ENCODE results near the gene ZBTB8OS.
"Not testable (repeated sequence)": the region's sequence is repeated elsewhere in the genome, so short reads cannot be mapped to it uniquely, and the experiment has no call there.

Gene ZBTB8OS

GRCh38 chr1:32650248-32650751, at the start of gene ZBTB8OS:
Gene ZBTB8OS, minus strand, starts transcription at chr1:32650550. Its CDS starts 21 bp downstream, at chr1:32650529.
- no peaks in the 10 kb centered on the region; the same call in 1 of the 2 replicates for H4K20me1 ChIP-seq (ENCODE audit: insufficient read depth)
- H2AFZ ChIP-seq (ENCODE audit: low read depth) = peak within 1 kb of the TSS; percentile 56
- peak within 1 kb of the TSS; percentile 94 for H3K9ac ChIP-seq
- H3K36me3 ChIP-seq (ENCODE audit: insufficient read depth) = peaks cover 13% of the 10 kb centered on the region
- H3K27me3 ChIP-seq (ENCODE audit: insufficient read depth, low read depth) = no peaks in the 10 kb centered on the region
- peak within 1 kb of the TSS; percentile 96 for H3K27ac ChIP-seq
- peak within 1 kb of the TSS; percentile 66 for H3K4me3 ChIP-seq (IDR thresholded peaks at IDR 0.05; ENCODE audit: insufficient read depth, low read depth, low read length)
- peak within 1 kb of the TSS; percentile 100 for H3K4me2 ChIP-seq
- H3K79me2 ChIP-seq (ENCODE audit: insufficient read depth, low read depth) = peaks cover 86% of the 10 kb centered on the region
- no peak for TF ChIP-seq CTCF (conservative IDR thresholded peaks at IDR 0.05; ENCODE audit: low read depth, low read length)
- H3K4me1 ChIP-seq (ENCODE audit: low read depth, poor library complexity, severe bottlenecking) = peaks cover 46% of the 10 kb centered on the region

GRCh38 chr1:32696996-32697395, 46.6 kb upstream of the ZBTB8OS start:
- not testable (repeated sequence) for H3K36me3 ChIP-seq (ENCODE audit: insufficient read depth); H2AFZ ChIP-seq (ENCODE audit: low read depth); H4K20me1 ChIP-seq (ENCODE audit: insufficient read depth); H3K27me3 ChIP-seq (ENCODE audit: insufficient read depth, low read depth); H3K79me2 ChIP-seq (ENCODE audit: insufficient read depth, low read depth); H3K9ac ChIP-seq; H3K4me1 ChIP-seq (ENCODE audit: low read depth, poor library complexity, severe bottlenecking); H3K4me3 ChIP-seq (IDR thresholded peaks at IDR 0.05; ENCODE audit: insufficient read depth, low read depth, low read length); H3K4me2 ChIP-seq; H3K27ac ChIP-seq

- Histone ChIP-seq H4K20me1 (ENCODE audit: insufficient read depth) (no peaks in the 10 kb centered on the region), H3K36me3 (ENCODE audit: insufficient read depth) (no peaks in the 10 kb centered on the region), H3K4me3 (IDR thresholded peaks at IDR 0.05; ENCODE audit: insufficient read depth, low read depth, low read length) (no peak overlapping the region), H3K27ac (no peak overlapping the region), H2AFZ (ENCODE audit: low read depth) (no peak overlapping the region), H3K4me2 (no peak overlapping the region), H3K9ac (no peak overlapping the region), H3K79me2 (ENCODE audit: insufficient read depth, low read depth) (no peaks in the 10 kb centered on the region), H3K4me1 (ENCODE audit: low read depth, poor library complexity, severe bottlenecking) (no peaks in the 10 kb centered on the region), H3K27me3 (ENCODE audit: insufficient read depth, low read depth) (no peaks in the 10 kb centered on the region)
- TF ChIP-seq CTCF (conservative IDR thresholded peaks at IDR 0.05; ENCODE audit: low read depth, low read length) = no peak
Measured at GRCh38 chr1:32696041-32696440, 45.7 kb upstream of the ZBTB8OS start.

GRCh38 chr1:32695098-32695904, 45.0 kb upstream of the ZBTB8OS start:
- H2AFZ ChIP-seq (ENCODE audit: low read depth) = no peak overlapping the region
- no peaks in the 10 kb centered on the region for H3K79me2 ChIP-seq (ENCODE audit: insufficient read depth, low read depth)
- H3K9ac ChIP-seq = no peak overlapping the region
- no peak overlapping the region for H3K4me3 ChIP-seq (IDR thresholded peaks at IDR 0.05; ENCODE audit: insufficient read depth, low read depth, low read length)
- no peaks in the 10 kb centered on the region for H3K36me3 ChIP-seq (ENCODE audit: insufficient read depth)
- H3K27me3 ChIP-seq (ENCODE audit: insufficient read depth, low read depth) = no peaks in the 10 kb centered on the region
- no peak overlapping the region for H3K4me2 ChIP-seq
- no peaks in the 10 kb centered on the region for H4K20me1 ChIP-seq (ENCODE audit: insufficient read depth)
- H3K27ac ChIP-seq = no peak overlapping the region
- H3K4me1 ChIP-seq (ENCODE audit: low read depth, poor library complexity, severe bottlenecking) = no peaks in the 10 kb centered on the region
- no peak for TF ChIP-seq CTCF (conservative IDR thresholded peaks at IDR 0.05; ENCODE audit: low read depth, low read length)
